LoVo (cell line): ENCODE measurements around the gene PLBD2.

Source experiments
- DNase-seq: peaks from one replicate; pipeline ENCODE4 v3.0.0-alpha.2; 2016; ENCODE audit warnings: low spot score

PLBD2 gene

DNA sequence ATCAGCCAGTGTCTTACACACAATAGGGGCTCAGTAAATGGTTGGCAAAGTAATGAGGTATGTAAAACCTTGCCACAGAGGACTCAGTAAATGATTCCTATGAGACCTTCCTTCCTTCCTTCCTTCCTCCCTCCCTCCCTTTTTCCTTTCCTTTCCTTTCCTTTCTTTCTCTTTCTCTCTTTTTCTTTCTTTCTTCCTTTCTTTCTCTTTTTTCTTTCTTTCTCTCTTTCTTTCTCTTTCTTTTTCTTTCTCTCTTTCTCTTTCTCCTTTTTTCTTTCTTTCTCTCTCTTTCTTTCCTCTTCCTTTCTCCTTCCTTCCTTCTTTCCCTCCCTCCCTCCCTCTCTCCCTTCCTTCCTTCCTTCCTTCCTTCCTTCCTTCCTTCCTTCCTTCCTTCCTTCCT is 37.8 kb downstream of the PLBD2 start:
- no peak for DNase-seq

DNA sequence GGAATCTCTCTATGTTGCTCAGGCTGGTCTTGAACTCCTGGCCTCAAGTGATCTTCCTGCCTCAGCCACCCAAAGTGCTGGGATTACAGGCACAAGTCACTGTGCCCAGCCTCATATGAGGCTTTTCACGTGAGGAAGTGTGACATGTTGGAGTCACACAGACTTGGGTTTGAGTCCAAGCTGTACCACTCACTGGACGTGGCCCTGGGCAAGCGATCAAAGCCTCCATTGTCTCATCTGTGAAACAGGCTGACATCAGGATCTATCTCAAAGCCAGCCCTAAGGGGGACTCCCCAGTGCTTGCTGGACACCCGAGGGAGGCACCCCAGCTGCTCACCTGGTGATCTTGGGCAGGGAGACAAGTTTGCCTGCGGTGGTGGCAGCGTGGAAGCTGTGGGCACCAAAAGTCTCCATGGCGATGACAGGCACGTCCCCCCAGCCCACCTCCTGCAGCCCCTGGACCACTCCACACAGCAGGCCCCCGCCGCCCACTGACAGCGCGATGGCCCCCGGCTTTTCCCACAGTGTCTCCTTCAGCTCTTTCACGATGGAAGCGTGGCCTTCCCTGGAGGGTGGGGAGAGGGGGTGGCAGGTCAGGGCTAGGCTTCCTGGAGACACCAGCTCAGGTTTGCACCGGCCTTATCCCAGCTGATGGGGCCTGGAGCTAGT is 38.6 kb downstream of the PLBD2 start:
- DNase-seq: no peak

DNA sequence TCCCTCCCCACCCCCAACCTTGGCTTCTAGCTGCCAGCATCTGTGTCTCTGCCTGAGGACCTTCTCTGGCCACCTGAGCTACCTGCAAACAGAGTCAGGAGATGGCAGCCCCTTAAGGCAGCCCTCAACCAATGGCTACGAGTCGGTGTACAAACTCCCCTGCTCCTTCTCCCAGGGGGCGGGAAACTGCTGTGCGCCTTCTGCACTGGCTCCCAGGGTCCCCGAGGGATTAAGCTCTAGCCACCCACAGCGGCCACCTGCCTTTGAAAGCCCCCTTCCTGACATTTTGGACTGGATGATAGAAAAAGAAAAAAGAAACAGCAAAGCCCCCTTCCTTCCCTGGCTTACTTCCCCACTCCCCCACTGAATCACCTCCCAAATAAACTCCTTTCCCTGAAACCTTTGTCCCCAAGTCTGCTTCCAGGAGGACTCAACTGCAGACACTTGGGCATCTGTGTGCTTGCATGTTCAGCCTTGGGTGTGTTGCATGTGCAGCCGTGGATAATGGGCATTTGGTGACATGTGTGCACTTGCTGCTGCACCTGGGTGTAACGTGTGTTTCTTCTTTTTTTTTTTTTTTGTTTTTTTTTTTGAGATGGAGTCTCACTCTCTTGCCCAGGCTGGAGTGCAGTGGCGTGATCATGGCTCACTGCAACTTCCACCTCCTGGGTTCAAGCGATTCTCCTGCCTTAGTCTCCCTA is 39.3 kb downstream of the PLBD2 start:
- DNase-seq: no peak

DNA sequence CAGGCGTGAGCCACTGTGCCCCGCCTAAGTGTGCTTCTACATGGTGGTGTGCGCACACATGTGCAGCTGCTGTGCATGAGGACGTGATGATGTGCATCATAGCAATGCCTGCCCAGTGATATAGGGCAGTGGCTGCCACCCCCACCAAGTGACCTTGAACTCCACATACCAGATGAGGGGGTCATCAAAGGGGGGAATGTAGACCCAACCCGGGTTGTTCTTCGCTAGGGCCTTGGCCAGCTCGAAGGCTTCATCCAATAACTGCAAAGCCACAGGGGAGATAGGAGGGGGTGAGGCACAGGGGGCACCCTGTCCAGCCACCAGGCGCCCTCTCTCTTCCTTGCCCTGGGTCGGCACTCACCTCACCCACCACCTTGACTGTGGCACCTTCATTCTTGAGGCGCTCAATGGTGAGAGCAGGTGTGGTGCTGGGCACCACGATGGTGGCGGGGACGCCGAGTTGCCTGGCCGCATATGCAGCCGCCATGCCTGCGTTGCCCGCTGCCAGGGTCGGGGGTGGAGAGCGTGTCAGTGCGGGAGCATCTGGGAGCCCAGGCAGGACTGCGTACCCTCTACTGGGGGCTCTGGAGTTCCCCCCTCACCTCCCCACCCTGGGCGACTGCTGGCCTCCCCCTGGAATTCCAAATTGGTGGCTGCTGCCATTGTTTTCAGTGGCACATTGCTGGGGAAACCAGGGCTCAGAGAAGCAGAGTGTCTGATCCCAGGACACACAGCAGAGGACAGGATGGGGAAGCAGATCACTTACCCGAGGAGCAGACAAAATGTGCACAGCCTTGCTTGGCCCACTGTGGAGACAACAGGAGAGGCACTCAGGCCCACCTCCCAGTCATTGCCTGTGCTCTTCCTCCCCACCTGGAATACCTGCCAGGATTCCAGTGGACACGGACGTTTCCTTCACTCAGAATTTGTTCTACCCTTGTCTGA is 40.2 kb downstream of the PLBD2 start:
- DNase-seq: no peak

DNA sequence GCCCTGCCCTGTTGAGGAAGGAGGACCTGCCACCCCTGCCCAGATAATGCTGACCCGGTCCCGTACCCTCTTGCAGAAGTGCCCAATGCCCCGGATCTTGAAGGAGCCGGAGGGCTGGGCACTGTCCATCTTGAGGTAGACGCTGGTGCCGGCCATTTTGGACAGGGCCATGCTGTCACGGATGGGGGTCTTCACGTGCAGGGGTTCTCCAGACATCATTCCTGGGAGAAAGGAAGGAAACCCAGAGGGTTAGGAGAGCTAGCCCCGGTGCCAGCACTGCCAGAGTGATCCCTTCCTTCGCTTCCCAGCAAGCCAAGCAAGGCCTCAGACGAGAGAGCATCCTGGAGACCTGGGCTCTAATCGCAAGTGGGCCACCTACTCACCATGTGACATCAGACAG is 41.1 kb downstream of the PLBD2 start:
- DNase-seq: no peak

DNA sequence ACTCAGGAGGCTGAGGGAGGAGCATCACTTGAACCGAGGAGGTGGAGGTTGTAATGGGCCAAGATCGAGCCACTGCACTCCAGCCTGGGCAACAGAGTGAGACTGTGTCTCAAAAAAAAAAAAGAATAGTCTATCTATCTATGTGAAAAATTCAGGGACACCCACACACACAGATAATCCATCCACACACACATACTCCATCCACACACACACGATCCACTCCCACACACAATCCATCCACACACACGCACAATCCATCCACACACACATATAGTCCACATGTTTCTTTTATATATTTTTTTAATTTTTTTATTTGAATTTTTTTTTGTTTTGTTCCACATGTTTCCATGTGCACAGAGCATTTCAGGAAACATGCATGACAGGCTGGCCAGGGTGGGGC is 42.0 kb downstream of the PLBD2 start:
- DNase-seq: no peak

DNA sequence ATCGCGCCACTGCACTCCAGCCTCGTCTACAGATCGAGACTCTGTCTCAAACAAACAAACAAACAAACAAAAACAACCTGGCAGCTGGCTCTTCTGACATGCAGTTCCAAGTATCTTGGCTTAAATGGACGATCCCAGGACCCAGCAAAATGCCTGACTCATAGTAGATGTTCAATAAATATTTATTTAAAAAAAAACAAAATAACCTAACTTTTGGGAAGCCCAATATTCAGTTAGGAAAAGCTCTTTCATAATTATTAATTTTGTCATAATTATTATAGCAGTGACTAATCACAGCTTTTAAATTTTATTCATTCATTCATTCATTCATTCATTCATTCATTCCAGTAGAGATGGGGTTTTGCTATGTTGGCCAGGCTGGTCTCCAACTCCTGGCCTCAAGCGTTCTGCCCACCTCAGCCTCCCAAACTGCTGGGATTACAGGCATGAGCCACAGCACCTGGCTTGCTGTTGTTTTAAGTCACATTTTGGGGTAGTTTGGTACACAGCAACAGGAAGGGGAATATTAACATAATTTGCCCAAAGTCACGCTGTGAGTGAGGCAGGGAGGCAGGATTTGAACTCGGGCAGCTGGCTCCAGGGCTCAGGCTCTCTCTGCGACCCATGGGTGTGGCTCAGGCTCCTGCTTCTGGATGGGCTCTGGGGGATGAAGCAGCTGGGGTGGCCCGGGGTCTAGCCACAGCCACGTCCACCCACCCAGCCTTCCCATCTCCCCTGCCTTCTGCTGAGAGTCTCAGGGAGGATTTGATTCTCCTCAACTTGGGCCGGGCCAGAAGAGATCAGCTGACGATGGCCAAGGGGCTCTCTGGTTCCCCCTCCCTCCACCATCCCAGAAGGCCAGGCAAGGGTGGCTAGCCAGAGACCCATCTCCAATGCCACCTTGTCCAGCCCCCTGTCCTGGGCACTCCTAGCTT is 42.9 kb downstream of the PLBD2 start:
- DNase-seq: no peak

DNA sequence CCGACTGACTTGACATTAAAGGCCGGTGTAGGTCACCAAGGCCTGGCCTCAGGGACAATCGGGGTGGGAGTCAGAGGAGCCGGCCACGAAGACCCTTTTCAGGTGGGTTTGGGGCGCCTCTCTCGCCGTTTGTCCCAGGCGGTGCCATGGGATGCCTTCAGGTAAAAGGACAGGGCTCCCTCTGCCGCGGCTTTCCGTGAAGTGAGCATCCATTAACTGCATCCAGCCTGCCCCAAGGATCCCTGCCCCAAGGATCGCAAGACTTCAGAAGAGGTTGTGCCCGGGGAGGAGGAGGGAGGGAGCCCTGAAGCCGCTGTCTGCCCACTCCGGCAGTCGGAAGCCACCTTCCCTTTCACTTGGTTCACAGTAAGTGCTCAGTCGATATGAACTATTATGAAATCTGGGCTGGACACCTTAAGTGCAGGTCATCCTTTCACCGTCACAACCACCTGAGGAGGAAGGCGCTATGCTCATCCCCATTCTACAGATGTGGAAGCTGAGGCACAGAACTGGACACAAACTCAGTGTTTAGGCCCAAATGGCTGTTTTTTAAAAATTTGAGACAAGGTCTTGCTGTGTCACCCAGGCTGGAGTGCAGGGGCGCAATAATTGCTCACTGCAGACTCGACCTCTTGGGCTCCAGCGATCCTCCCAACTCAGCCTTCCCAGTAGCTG is 44.3 kb downstream of the PLBD2 start:
- no peak for DNase-seq

DNA sequence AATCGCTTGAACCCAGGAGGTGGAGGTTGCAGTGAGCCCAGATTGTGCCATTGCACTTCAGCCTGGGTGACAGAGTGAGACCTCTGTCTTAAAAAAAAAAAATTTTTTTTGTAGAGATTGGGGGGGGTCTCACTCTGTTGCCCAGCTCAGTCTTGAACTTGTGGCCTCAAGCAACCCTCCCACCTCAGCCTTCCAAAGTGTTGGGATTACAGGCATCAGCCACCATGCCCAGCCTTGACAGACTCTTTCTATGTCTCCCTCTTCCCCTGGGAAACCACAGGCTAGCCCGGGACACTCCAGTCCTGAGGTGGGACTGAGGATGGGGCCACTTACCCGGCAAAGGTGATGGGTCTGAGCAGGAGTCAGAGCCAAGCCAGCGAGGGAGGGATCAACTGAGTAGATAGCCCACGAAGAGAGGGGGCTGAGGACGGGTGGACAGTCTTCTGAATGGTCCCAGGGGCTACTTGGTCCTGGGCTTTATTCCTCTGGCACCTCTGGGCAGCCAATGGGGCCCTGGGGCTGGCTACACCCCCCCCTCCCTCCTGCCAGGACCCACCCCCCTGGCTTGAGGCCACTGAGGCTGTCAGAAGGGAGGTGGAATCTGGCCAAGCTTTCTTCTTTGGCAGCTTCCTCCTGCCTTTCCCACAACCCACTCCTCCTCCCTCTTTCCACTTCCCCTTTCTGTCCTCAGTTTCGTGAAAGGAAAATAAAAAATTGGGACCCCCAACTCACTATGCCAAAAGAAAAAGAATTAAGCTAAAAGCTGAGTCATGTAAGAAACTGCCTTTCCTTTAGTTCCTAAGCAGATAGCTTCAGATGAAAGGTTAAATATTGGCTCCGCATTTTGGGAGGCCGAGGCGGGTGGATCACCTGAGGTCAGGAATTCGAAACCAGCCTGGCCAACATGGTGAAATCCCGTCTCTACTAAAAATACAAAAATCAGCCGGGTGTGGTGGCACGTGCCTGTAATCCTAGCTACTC is 45.3 kb downstream of the PLBD2 start, which contains the start of gene SDS:
Gene SDS (minus strand): TSS at position 453 of the 981 bp plus-strand sequence. CDS start 4,179 bp downstream, outside the sequence.
- DNase-seq: no peak

DNA sequence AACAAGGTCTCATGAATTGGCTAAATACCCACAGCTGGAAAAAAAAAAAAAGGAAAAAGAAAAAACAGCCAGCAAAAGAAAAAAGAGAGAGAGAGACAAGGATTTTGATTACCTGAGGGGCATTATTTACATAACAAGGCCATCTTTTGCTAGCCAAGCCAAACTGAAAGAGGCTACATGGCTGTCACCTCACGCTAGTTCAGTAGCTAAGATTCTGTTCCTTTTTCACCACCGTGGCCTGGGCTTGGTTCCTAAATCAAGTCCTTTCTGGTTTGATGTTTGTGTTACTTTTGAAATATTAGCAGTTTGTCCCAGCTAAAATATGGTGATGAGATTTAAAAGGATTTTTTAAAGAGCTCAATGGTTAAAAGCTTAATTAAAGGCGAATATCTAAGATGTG is 47.3 kb downstream of the PLBD2 start:
- DNase-seq: no peak

DNA sequence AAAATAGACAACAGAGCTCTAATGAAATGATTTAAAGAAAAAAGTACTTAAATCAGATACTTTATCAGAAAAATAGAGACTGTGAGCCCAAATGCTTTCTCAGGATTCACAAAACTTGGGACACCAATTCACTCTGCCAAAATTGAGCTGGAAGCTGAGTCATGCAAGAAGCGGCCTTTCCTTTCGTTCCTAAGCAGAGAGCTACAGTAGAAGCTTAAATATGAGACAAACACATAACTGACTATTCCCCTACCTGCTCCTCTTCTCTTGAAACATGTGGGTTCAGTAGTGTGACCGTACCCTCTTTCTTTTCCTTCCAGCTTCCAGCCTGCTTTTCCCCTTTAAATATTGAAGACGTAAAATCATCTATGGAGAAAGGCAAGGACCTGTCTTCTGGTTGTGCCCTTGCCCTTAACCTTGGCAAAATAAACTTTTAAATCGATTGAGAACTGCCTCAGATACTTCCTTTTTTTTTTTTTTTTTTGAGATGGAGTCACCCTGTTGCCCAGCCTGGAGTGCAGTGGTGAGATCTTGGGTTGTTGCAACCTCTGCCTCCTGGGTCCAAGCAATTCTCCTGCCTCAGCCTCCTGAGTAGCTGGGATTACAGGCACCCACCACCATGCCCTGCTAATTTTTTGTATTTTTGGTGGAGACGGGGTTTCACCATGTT is 49.7 kb downstream of the PLBD2 start:
- no peak for DNase-seq

DNA sequence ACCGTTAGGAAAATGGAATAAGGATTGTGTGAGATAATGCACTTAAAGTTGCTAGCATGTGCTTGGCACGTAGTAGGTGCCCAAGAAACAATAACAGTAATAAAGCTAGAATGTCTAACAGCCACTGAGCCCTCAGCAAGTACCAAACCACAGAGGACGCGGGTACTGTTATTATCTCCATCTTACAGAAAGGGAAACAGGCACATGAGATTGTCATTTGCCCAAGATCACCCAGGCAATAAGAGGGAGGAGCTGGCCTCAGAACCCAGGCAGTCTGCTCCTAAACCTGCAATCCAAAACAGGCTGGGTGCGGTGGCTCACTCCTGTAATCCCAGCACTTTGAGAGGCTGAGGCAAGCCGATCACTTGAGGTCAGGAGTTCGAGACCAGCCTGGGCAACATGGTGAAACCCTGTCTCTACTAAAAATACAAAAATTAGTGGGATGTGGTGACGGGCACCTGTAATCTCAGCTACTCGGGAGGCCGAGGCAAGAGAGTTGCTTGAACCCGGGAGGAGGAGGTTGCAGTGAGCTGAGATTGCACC is 50.4 kb downstream of the PLBD2 start:
- no peak for DNase-seq

DNA sequence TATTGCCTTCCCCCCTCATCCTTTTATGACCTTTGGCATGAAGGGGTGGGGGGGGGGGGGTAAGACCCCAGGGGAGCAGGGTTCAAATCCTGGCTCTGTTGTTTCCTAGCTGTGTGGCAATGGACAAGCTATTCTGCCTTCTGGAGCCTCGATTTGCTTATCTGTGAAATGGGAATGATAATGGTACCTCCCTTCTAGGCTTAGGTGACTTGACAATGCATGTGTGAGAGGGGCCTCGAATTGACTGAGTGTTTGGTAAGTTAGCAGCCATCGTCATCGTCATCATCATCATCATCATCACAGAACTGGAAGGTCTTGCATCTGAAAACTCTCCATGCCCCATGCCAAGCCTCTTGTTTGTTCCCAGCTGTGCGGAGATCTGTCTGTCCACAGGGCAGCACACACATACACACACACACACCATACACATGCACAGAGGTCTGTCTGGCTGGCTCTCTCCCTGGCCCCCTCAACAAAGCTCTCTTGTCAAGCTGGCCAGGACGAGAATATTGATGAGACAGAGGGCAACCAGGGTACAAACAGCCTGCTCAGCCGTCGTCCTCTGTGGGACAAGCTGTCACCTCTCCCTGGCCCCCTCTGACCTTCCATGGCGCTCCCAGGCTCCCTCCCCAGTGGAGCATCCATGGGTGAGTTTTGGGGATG is 51.2 kb downstream of the PLBD2 start:
- DNase-seq: no peak

DNA sequence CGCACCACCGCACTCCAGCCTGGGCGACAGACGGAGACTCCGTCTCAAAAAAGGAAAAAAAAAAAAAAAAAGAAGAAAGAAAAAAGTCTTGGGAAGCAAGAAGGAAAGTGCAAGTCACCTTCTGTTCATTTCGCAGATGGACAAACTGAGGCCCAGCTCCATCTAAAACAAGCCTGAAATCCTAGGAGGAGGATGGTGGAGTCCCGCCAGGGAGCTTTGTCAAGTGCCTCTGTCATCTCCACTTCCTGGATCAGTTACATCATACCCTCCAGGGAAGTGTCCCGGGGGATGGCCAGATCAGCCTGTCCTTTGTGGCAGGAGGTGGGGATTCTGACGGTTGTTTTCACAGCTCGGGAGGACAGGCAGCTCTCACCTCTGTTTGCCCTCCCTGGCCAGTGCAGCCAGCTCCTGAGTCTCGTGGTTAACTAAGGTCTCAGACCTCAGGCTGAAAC is 55.1 kb downstream of the PLBD2 start:
- DNase-seq: no peak

DNA sequence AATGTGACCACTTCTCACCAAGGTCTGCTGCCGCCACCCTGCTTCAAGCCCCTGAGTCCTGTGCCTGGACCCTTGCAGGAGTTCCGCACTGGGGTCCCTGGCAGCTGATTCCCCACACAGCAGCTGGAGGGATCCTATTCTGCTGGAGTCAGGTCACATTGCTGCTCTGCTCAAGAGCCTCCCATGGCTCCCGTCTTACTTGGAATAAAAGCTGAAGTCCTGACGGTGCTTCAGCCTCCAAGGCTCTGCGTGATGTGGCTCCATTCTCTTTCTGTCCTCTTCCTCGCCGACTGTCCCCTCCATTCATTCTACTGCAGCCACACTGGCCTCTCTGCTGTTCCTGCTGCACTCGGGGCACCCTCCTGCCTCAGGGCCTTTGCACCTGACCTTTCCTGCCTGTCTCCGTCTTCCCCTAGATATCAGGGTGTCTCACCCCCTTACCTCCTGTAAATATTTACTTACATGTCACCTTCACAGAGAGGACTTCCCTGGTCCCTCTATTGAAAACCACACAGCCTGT is 56.2 kb downstream of the PLBD2 start:
- DNase-seq: no peak

DNA sequence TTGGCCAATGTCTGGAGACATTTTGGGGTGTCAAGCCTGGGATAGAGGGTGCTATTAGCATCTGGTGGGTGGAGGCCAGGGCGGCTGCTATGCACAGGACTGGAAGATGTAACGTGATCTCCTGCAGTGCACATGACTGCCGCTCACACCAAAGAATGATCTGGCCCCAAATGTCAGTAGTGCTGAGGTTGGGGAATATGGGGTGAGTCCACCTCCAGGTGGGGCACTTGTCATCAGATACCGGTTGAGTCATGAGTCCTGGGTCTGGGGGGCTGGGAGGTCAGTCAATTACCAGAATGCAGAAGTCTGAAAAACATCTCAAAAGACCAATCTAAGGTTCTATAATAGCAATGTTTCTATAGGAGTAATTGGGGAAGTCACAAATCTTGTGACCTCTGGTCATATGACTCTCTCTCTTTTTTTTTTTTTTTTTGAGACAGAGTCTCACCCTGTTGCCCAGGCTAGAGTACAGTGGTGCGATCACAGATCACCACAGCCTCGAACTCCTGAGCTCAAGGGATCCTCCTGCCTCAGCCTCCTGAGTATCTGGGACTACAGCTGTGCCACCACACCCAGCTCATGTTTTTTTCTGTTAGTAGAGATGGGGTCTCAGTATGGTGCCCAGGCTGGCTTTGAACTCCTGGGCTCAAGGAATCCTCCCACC is 57.8 kb downstream of the PLBD2 start:
- no peak for DNase-seq

DNA sequence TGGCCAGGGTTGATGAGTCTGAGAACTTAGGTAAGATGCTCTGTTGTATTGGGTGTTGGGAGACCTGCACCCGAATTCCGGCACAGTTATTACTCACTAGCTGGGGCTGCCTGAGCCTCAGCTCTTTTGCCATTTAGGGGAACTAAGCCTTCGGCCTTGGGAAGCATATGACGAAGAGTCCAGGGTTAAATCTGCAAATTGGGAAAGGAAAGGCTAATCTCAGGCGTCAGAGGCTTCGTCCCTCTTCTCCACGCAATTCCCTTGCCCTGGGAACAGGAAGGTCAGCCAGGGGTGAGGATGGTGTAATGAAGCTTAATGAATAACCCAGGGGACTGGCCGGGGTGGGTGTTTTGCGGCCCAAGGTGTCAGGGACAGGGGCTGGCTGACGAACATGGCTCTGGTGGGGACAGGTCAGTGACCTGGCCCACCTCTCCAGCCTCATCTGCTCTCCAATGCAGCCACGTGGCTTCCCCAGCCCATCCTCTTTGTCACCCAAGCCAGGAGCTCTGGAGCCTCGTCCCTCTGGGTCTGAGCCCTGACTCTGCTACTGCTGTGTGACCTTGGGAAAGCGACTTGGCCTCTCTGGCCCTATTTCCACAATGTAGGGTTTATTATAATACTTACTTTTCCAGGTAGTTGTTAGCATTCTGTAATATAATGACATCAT is 60.0 kb downstream of the PLBD2 start:
- DNase-seq: no peak
